Duodenal mucosa (tissue), 2 donors: ENCODE measurements around the gene MAST4.
A peak's percentile ranks its signal among the peaks of the same experiment; 100 is the strongest.

Experiments
- H3K27ac ChIP-seq: one replicate; pipeline ENCODE4 v1.7.0; 2013; ENCODE audit warnings: low read depth, low read length
- H3K27me3 ChIP-seq, 2 donors: one replicate each; pipeline ENCODE4 v1.7.0; 2013; ENCODE audit warnings: low read length in 2 of 2, control low read depth in 1 of 2; ENCODE audit not compliant: insufficient read depth in 2 of 2, control insufficient read depth in 1 of 2
- H3K36me3 ChIP-seq, 2 donors: one replicate each; pipeline ENCODE4 v1.7.0; 2013; ENCODE audit warnings: low read length in 2 of 2, control low read depth in 1 of 2; ENCODE audit not compliant: insufficient read depth in 2 of 2, control insufficient read depth in 1 of 2
- H3K4me1 ChIP-seq, 2 donors: one replicate each; pipeline ENCODE4 v1.7.0; 2013; ENCODE audit warnings: low read length in 2 of 2, control low read depth in 1 of 2; ENCODE audit not compliant: insufficient read depth in 2 of 2, control insufficient read depth in 1 of 2
- H3K4me3 ChIP-seq, 2 donors: one replicate each; pipeline ENCODE4 v1.7.0; 2013; ENCODE audit warnings: low read length in 2 of 2, low read depth in 1 of 2
- H3K9ac ChIP-seq, 2 donors: one replicate each; pipeline ENCODE4 v1.7.0; 2013; ENCODE audit warnings: low read length in 2 of 2, low read depth in 1 of 2
- H3K9me3 ChIP-seq, 2 donors: one replicate each; pipeline ENCODE4 v1.7.0; 2013; ENCODE audit warnings: low read length in 2 of 2, control low read depth in 1 of 2; ENCODE audit not compliant: control insufficient read depth in 1 of 2

Gene MAST4

DNA sequence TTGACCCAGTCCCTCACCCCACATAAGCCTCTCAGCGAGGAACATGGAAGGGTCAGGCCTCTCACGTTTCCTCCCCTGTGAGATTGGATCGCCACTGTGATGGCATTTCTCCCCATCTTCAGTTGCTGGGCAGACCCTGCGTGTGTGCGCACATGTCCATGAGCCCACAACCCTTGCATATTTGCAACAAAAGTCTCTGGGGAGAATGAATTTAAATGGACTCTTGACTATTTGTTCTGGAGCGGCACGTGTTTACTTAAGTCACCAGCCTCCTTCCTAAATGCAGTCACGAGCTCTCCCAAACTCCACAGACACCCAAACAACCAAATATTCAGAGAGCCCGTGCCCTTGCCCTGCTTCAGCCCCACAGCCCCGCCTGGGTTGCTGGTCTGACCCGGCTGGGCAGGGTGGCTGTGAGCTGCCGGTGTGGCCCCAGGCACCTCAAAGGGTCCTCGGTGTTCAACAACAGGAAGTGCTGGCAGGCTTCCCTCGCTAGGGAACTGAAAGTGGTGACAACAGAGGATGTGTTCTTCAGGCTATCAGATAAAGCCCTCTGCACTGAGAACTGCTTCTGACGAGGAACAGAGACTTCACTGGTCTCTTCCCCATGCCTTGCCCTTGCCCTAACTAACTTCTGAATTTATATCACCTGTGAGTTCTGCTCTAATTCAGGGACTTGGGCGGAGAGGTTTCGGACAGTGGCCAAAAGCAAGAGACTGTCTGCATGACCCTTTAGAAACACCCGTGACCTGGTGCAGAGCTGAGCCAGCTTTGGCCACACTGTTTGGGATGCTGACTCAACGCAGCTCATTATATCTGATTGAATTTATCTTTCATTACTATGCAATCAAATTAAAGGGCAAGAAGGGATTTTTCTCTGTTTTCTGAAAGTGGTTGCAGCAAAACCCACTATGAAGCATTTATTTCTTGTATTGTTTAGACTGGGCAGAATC is 619.6 kb downstream of the MAST4 start:
- Histone ChIP-seq H3K27ac (peak overlapping the region; percentile 47), H3K9ac (peak overlapping the region in 1 of 2 donors; percentile 36), H3K27me3 (no peaks in the 10 kb centered on the region), H3K4me1 (peaks cover 20 to 23% of the 10 kb centered on the region in 2 donors), H3K9me3 (no peaks in the 10 kb centered on the region), H3K36me3 (no peaks in the 10 kb centered on the region), H3K4me3 (peak overlapping the region; percentile 46 to 53)

- no peaks in the 10 kb centered on the region for H3K9me3 ChIP-seq
- no peaks in the 10 kb centered on the region for H3K27me3 ChIP-seq
- H3K27ac ChIP-seq: peak overlapping the region; percentile 26
- no peak overlapping the region for H3K9ac ChIP-seq
- H3K36me3 ChIP-seq: no peaks in the 10 kb centered on the region
- H3K4me3 ChIP-seq: peak overlapping the region in 1 of 2 donors; percentile 53
- peaks cover 20 to 26% of the 10 kb centered on the region in 2 donors for H3K4me1 ChIP-seq
These were observed 620.4 kb downstream of the MAST4 start for GRCh38 chr5:67216564-67216963.
